Mesendoderm (in vitro differentiated cells): ENCODE data around the gene FOXL2.

Source experiments
- DNase-seq: peaks from one replicate; pipeline ENCODE4 v3.0.0; 2013
- H2AK5ac ChIP-seq: 2 replicates; pipeline ENCODE4 v1.6.1; 2013; ENCODE audit warnings: low read length, inconsistent platforms
- H2BK120ac ChIP-seq: 2 replicates; pipeline ENCODE4 v1.6.1; 2013; ENCODE audit warnings: low read depth, mild to moderate bottlenecking, low read length, moderate library complexity, mixed read lengths
- H2BK15ac ChIP-seq: replicated peaks from 2 replicates; pipeline ENCODE4 v1.6.1; 2013; ENCODE audit warnings: low read depth, mild to moderate bottlenecking, moderate library complexity
- H2BK5ac ChIP-seq: 2 replicates; pipeline ENCODE4 v1.6.1; 2013; ENCODE audit warnings: low read length, inconsistent platforms
- H3K18ac ChIP-seq: 2 replicates; pipeline ENCODE4 v1.6.1; 2013; ENCODE audit warnings: mild to moderate bottlenecking, low read length, mixed read lengths
- H3K23ac ChIP-seq: one replicate; pipeline ENCODE4 v1.6.1; 2013; ENCODE audit warnings: low read length
- H3K27ac ChIP-seq: 2 replicates; pipeline ENCODE4 v1.5.1; 2013; ENCODE audit warnings: low read depth, mild to moderate bottlenecking, inconsistent platforms, low read length, moderate library complexity
- H3K27me3 ChIP-seq: 2 replicates; pipeline ENCODE4 v1.6.1; 2013; ENCODE audit warnings: low read length, control low read depth, mild to moderate bottlenecking, inconsistent platforms; ENCODE audit not compliant: insufficient read depth, poor library complexity
- H3K36me3 ChIP-seq: 2 replicates; pipeline ENCODE4 v1.6.1; 2013; ENCODE audit warnings: low read length, inconsistent platforms; ENCODE audit not compliant: control insufficient read depth, insufficient read depth
- H3K4ac ChIP-seq: one replicate; pipeline ENCODE4 v1.6.1; 2013; ENCODE audit warnings: low read depth, mild to moderate bottlenecking, low read length, moderate library complexity
- H3K4me1 ChIP-seq: 2 replicates; pipeline ENCODE4 v1.6.1; 2013; ENCODE audit warnings: low read depth, low read length, inconsistent platforms; ENCODE audit not compliant: control insufficient read depth
- H3K4me2 ChIP-seq: 2 replicates; pipeline ENCODE4 v1.6.1; 2013; ENCODE audit warnings: low read length
- H3K4me3 ChIP-seq: 2 replicates; pipeline ENCODE4 v1.5.1; 2013; ENCODE audit warnings: mild to moderate bottlenecking, low read length
- H3K56ac ChIP-seq: one replicate; pipeline ENCODE4 v1.6.1; 2013; ENCODE audit warnings: low read length
- H3K79me1 ChIP-seq: 2 replicates; pipeline ENCODE4 v1.6.1; 2013; ENCODE audit warnings: low read length, inconsistent platforms
- H3K79me2 ChIP-seq: 2 replicates; pipeline ENCODE4 v1.6.1; 2013; ENCODE audit warnings: mild to moderate bottlenecking, low read length; ENCODE audit not compliant: control insufficient read depth, insufficient read depth
- H3K9ac ChIP-seq: 2 replicates; pipeline ENCODE4 v1.6.1; 2013; ENCODE audit warnings: low read length, inconsistent platforms
- H4K5ac ChIP-seq: one replicate; pipeline ENCODE4 v1.6.1; 2013; ENCODE audit warnings: low read length
- H4K8ac ChIP-seq: one replicate; pipeline ENCODE4 v1.6.1; 2013; ENCODE audit warnings: low read depth, mild to moderate bottlenecking, control low read depth, low read length, moderate library complexity
- WGBS: extraction: QIAGEN DNeasy Blood & Tissue Kit; methylation state at CpG from one replicate; pipeline ENCODE4 v1.1.7; 2013; ENCODE audit warnings: low lambda C conversion rate, missing lambda C conversion rate; ENCODE audit not compliant: insufficient coverage; ENCODE audit errors: extremely low coverage; 5-methylcytosine and 5-hydroxymethylcytosine counted together

FOXL2 gene

GRCh38 chr3:138941259-138941885 lies 5.6 kb downstream of the FOXL2 start:
- H3K4me3 ChIP-seq = no peak overlapping the region
- H3K23ac ChIP-seq = no peak overlapping the region
- H3K56ac ChIP-seq = no peak overlapping the region
- no peak overlapping the region for H4K5ac ChIP-seq
- no peak overlapping the region for H3K4ac ChIP-seq
- peak; percentile 83 for DNase-seq
- H2AK5ac ChIP-seq = no peak overlapping the region
- no peak overlapping the region for H3K27ac ChIP-seq
- no peak overlapping the region for H3K18ac ChIP-seq
- H3K79me1 ChIP-seq = no peaks in the 10 kb centered on the region
- no peak overlapping the region for H3K4me2 ChIP-seq
- H3K9ac ChIP-seq = no peak overlapping the region
- peaks cover 66% of the 10 kb centered on the region for H3K27me3 ChIP-seq
- no peak overlapping the region for H2BK5ac ChIP-seq
- no CpG with 5 or more reads among the region's 7 CpGs for WGBS
- no peak overlapping the region for H4K8ac ChIP-seq
- no peak overlapping the region for H2BK15ac ChIP-seq
- no peaks in the 10 kb centered on the region for H3K79me2 ChIP-seq
- H3K36me3 ChIP-seq = no peaks in the 10 kb centered on the region
- no peak overlapping the region for H2BK120ac ChIP-seq
- peaks cover 3% of the 10 kb centered on the region for H3K4me1 ChIP-seq

DNA sequence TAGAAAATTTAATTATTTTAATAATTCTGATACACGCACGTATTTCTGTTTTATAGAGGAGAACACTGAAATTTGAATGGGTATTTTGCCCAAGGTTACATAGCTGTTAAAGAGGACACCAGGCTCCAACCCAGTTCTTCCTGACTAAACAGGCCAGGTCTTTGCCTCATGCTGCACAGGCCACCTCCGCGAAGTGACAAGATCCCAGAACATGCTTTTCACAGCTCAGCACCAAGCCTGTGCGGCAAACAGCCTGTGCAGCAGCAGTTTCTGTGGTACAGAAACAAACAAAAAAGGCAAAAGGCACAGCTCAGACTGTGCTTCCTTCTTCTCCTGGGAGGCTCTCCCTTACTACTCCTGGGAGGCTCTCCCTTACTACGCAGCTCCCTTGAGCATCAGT lies 6.5 kb downstream of the FOXL2 start:
- Histone ChIP-seq H4K5ac (no peak overlapping the region), H2BK15ac (no peak overlapping the region), H2BK5ac (no peak overlapping the region), H3K4ac (no peak overlapping the region), H3K9ac (no peak overlapping the region), H3K79me1 (no peaks in the 10 kb centered on the region), H3K36me3 (no peaks in the 10 kb centered on the region), H3K79me2 (no peaks in the 10 kb centered on the region), H3K18ac (no peak overlapping the region), H2BK120ac (no peak overlapping the region), H4K8ac (no peak overlapping the region), H3K4me3 (no peak overlapping the region), H3K4me2 (no peak overlapping the region), H3K27me3 (peaks cover 65% of the 10 kb centered on the region), H3K27ac (no peak overlapping the region), H3K4me1 (peaks cover 3% of the 10 kb centered on the region), H3K23ac (no peak overlapping the region), H3K56ac (no peak overlapping the region), H2AK5ac (no peak overlapping the region)
- WGBS = no CpG with 5 or more reads among the region's 6 CpGs
- no peak for DNase-seq

- Histone ChIP-seq H2BK120ac (no peak overlapping the region), H3K4ac (no peak overlapping the region), H3K23ac (no peak overlapping the region), H2AK5ac (no peak overlapping the region), H3K18ac (no peak overlapping the region), H2BK15ac (no peak overlapping the region), H3K4me1 (peaks cover 3% of the 10 kb centered on the region), H3K9ac (peak overlapping the region; percentile 42), H3K27me3 (peaks cover 65% of the 10 kb centered on the region), H2BK5ac (no peak overlapping the region), H3K27ac (no peak overlapping the region), H4K5ac (no peak overlapping the region), H3K56ac (peak overlapping the region; percentile 56), H3K79me1 (no peaks in the 10 kb centered on the region), H3K36me3 (no peaks in the 10 kb centered on the region), H4K8ac (no peak overlapping the region), H3K4me3 (no peak overlapping the region), H3K4me2 (peak overlapping the region; percentile 48), H3K79me2 (no peaks in the 10 kb centered on the region)
- WGBS = no CpG with 5 or more reads among the region's 52 CpGs
- peak; percentile 63 for DNase-seq
Measured at GRCh38 chr3:138939561-138940241, 7.2 kb downstream of the FOXL2 start.

DNA sequence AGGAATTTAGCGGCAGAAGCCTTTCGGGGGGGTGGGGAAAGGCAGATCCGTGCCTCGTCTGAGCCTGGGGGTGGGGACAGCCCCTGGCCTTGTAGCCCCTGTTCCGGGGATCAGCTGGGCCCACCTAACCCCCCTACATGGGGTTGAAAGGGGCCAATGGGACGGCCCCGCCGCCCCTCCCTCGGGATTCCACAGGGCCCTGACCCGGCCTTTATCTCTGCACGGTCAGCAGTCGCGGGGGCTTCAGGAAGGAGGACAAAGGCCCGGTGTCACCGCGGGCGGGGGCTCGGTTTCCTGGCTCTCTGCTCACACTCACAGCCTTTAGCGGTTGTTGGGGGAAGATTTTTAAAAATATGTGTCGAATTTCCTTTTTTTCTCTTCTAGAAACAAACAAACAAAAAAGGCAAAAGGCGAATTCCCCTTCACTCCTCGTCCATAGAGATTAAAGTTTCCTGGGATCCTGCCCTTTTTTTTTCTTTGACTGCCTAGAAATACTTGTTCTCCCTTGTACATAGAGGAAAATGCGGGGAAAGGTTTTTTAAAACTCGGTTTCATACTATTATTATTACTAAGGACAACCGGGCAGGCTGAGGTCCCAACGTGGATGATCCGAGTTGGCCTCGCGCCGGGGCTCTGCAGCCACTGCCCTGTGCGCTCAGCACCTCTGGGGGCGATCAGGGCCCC lies 7.9 kb downstream of the FOXL2 start:
- peak; percentile 27 for DNase-seq
- no CpG with 5 or more reads among the region's 32 CpGs for WGBS

DNA sequence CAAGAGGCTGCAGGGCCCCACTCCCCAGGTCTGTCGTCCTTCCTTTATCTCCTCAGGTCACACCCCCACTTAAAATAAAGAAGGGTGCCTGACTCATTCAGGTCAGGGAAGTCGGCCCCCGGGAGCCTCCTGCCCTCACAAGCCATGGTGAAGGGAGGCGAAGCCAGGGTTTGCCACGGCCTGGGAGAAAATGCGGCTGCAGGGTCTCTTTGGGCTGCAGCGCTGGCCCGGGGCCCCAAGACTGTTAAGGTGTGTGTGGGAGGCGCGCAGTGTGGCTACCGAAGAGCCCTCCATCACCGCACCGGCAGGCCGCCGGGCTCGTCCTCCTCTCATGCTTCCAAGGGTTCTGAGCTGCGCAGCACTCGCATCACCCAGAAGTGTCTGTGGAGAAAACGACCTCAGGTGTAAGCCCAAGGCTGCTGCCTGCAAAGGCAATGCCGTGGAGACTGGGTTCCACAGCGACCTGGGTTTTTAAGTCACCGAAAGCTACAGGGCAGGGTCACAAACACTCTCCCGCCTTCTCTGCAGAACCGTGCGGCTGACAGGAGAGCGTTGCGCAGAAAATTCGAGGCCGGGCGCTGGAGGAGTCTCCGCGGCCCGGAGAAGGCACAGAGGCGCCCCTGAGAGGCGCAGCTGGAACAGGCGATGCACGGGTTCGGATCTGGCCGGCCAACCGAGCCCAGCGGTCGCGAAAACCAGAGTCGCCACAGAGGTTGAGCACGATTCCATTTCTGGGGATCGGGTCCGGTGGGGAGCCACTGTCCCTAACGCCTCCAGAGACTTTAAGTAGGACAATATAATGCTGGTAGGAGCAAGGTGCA lies 8.7 kb downstream of the FOXL2 start:
- WGBS = no CpG with 5 or more reads among the region's 48 CpGs
- Histone ChIP-seq H3K36me3 (no peaks in the 10 kb centered on the region), H3K79me2 (no peaks in the 10 kb centered on the region), H2BK5ac (no peak overlapping the region), H3K27me3 (peaks cover 54% of the 10 kb centered on the region), H3K27ac (no peak overlapping the region), H3K4ac (no peak overlapping the region), H3K4me1 (peaks cover 3% of the 10 kb centered on the region), H3K56ac (no peak overlapping the region), H3K79me1 (no peaks in the 10 kb centered on the region), H2BK15ac (no peak overlapping the region), H4K8ac (no peak overlapping the region), H3K9ac (peak overlapping the region; percentile 5), H3K23ac (peak overlapping the region; percentile 59), H4K5ac (no peak overlapping the region), H3K4me2 (peak overlapping the region; percentile 7), H2BK120ac (no peak overlapping the region), H3K18ac (no peak overlapping the region), H3K4me3 (no peak overlapping the region), H2AK5ac (no peak overlapping the region)
- peak; percentile 40 for DNase-seq

More for the DNA sequence above, 7.9 kb downstream of the FOXL2 start:
- H4K8ac ChIP-seq = no peak overlapping the region
- peaks cover 62% of the 10 kb centered on the region for H3K27me3 ChIP-seq
- H2BK120ac ChIP-seq = no peak overlapping the region
- H4K5ac ChIP-seq = no peak overlapping the region
- H2BK15ac ChIP-seq = no peak overlapping the region
- H3K4me1 ChIP-seq = peaks cover 3% of the 10 kb centered on the region
- no peak overlapping the region for H3K4ac ChIP-seq
- H3K27ac ChIP-seq = no peak overlapping the region
- H3K79me2 ChIP-seq = no peaks in the 10 kb centered on the region
- peak overlapping the region; percentile 48 for H3K4me2 ChIP-seq
- no peak overlapping the region for H3K4me3 ChIP-seq
- no peak overlapping the region for H3K23ac ChIP-seq
- peak overlapping the region; percentile 42 for H3K9ac ChIP-seq
- no peak overlapping the region for H2AK5ac ChIP-seq
- no peaks in the 10 kb centered on the region for H3K79me1 ChIP-seq
- H3K18ac ChIP-seq = no peak overlapping the region
- no peaks in the 10 kb centered on the region for H3K36me3 ChIP-seq
- H2BK5ac ChIP-seq = no peak overlapping the region
- peak overlapping the region; percentile 56 for H3K56ac ChIP-seq
